Stimulated activated CD4-positive, alpha-beta T cell treated with anti-CD3 and anti-CD28 coated beads, Interleukin-1b, Interleukin-23, amount 100 ng/mL, for 24 hours (primary cell): ENCODE data around the gene CTDSP1.
A peak's percentile ranks its signal among the peaks of the same experiment; 100 is the strongest.

Experiments used
- DNase-seq, 4 experiments: peaks; one replicate each; pipeline ENCODE4 v3.0.0-alpha.2; 2020; ENCODE audit warnings: low read depth in 4 of 4, low spot score in 1 of 4

The CTDSP1 gene, protein sequence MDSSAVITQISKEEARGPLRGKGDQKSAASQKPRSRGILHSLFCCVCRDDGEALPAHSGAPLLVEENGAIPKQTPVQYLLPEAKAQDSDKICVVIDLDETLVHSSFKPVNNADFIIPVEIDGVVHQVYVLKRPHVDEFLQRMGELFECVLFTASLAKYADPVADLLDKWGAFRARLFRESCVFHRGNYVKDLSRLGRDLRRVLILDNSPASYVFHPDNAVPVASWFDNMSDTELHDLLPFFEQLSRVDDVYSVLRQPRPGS

DNA sequence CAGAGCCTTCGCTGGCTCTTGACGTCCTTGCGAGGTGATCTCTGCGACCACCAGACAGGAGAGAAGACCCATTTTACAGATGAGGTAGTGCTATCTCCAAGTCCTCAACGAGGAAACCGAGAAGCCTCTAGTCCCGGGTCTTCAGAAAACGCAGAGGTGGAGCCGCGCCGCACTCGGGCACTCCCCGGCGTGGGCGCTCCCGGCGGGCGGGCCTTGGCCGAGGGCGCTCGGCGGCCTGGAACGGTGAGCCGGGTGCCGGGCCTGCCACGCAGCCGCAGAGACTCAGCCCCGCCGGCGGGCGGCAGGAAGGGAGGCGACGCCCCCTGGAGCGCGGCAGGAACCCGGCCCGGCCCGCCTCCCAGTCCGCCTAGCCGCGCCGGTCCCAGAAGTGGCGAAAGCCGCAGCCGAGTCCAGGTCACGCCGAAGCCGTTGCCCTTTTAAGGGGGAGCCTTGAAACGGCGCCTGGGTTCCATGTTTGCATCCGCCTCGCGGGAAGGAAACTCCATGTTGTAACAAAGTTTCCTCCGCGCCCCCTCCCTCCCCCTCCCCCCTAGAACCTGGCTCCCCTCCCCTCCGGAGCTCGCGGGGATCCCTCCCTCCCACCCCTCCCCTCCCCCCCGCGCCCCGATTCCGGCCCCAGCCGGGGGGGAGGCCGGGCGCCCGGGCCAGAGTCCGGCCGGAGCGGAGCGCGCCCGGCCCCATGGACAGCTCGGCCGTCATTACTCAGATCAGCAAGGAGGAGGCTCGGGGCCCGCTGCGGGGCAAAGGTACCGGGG is at the start of gene CTDSP1:
TSS of gene CTDSP1 (plus strand) at position 478 of the 776 bp plus-strand sequence. CDS start at position 701, 223 bp downstream.
- DNase-seq, result peak; percentile 65 to 87 (median 85)

DNA sequence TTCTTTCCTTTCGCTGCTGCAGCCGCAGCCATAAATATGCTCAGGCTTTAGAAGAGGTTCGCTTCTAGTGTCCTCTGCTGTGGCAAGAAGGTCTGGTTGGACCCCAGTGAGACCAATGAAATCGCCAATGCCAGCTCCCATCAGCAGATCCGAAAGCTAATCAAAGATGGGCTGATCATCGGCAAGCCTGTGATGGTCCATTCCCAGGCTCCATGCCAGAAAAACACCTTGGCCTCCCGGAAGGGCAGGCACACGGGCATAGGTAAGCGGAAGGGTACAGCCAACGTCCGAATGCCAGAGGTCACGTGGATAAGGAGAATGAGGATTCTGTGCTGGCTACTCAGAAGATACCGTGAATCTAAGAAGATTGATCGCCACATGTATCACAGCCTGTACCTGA is 45.6 kb upstream of the CTDSP1 start:
- DNase-seq, result no peak

DNA sequence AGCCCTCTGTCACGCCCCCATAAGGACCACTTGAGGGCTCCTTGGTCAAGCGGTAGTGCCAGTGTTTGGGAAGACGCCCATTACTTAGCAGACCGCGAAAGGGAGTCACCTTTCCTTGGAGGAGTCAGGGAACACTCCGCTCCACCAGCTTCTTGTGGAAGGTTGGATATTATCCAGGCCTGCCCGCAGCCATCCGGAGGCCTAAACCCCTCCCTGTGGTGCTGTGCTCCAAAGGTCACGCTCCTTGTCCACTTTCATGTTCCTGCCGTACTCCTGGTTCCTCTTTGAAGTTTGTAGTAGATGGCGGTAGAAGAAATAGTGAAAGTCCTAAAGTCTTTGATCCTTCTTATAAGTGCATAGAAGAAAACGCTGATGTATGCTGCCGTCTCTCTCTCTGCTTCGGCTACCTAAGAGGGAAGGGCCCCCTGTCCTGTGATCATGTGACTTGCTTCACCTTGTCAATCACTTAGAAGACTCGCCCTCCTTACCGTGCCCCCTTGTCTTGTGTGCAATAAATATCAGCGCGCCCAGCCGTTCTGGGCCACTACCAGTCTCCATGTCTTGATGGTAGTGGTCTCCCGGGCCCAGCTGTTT is 44.7 kb upstream of the CTDSP1 start:
- no peak for DNase-seq

DNA sequence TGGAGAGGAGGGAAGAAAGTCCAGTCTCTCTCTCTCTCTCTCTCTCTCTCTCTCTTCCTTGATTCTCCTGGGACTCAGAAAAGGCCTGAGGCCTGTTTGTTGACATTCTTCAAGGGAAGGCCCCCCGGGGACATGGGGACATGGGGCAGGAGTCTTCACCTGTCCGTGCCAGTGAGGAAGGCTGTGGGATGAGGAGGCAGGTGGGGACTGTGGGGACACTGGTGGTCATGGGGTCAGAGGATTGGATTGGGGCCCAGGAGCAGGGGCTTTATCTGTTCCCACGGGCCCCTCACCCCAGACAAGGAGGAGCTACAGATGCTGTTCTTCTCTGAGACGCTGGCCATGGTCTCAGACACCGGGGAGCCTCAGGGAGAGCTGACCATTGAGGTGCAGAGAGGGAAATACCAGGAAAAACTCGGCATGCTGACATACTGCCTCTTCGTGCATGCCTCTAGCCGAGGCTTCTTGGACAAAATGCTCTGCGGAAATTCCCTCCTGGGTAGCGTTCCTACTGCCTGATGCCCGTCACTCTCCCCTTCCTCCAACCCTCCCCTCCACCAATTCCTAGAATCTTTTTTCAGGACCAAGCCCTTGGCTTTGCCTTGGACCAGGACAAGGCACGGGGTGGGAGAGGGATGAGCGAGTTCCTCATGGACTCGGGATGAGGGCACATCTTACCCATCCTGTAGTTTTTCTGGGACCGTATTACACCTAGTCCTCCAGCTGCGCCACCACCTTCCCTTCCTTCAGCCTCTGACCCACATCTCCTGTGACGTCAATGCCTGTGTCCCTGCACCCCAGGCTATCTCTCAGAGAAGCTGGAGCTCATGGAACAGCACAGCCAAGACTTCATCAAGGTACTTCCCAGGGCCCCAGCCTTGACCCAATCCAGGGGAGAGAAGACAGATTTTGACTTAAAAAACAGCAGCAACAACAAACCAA is 42.2 kb upstream of the CTDSP1 start:
- no peak for DNase-seq

DNA sequence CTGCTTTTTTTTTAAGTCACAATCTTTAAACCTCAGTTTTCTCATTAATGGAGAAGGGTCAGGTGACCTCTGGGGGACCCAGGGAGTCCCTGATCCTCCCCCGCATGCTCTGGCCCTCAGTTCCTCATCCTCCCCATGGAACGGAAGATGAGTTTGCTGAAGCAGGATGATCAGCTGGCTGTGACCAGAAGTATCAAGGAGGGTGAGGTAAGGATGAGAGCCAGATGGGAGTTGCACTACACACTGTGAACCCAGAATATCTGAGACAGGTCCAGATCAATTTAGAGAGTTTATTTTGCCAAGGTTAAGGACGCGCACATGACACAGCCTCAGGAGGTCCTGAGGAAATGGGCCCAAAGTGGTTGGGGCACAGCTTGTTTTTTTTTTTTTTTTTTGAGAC is 39.2 kb upstream of the CTDSP1 start:
- DNase-seq, result no peak

DNA sequence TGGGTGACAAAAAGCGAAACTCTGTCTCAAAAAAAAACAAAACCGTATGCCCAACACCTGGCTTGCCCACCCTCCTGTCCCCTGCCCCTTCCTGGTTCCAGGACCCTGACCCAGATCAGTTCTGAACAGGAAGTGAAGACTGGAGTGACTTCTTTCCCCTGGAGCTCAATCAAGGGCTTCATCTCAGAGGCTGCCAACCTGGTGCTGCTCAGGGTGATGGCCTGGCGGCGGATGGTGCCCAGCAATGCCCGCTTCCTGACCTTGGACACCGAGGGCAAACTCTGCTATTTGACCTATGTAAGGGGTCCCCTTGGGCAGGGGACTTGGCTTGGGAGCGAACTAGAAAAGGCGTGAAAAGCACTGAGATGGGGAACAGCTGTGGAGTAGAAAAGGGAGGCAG is 37.1 kb upstream of the CTDSP1 start:
- DNase-seq, result no peak

DNA sequence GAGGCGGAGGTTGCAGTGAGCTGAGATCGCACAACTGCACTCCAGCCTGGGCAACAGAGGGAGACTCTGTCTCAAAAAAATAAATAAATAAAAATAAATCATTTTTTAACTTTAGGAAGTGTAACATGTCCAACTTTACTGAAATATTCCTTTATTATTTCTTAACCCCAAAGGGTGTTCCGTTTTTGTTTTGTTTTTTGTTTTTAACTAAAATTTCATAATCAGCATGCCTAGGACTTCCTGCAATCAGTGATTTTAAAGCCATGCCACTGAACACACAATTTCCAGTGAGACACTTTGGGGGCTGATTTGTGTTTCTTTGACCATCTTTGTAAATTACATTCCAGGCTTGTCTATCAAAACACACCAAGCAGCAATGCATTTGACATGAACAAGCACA is 35.9 kb upstream of the CTDSP1 start:
- no peak for DNase-seq

DNA sequence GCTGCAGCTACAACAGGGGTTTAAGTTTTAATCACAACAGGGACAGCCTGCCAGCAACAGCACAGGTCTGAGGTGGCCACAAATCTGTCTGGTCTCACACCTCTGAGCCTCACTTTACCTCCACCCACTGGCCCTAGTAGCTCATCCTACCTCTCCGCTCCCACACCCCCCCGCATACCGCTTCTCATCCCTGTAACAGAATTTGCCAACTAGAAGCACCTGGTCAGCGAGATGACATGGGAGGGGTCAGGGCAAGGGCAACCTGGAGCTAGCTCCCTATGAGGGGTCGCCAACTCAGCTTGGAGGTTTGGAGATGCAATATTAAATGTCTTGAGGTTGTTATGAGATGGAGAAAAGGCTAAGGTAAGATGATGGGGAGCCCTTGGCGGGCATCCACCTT is 35.5 kb upstream of the CTDSP1 start:
- DNase-seq, result no peak

DNA sequence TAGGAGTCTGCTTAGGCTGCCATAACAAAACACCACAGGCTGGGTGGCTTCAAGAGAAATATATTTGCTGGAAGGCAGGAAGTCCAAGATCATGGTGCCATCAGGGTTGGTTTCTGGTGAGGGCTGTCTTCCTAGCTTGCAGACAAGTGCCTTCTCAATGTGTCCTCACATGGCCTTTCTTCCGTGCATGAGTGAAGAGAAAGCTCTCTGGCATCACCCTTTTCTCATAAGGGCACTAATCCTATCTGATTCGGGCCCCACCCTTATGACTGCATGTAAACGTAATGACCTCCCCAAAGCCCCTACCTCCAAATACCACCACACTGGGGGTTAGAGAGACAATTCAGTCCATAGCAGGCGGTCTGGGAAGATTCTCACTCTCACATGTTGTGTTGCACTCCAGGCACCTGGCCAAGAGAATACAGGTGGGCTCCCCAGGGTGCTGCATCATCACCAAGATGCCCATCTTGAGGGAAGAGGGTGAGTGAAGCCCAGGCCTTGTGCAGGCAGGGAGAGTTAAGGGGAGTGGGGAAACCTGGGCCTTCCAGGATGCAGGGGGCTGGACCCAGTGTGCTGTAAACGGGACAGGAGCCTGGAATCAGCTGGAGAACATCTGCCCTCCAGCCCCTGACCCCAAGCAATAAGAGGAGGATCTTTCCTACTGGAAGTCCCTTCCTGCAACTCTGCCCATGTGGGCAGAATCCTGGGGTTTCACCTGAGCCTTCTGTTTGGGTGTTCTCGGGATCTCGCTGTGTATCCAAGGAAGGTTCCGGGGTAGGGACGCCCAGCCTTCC is 32.9 kb upstream of the CTDSP1 start:
- DNase-seq, result no peak

DNA sequence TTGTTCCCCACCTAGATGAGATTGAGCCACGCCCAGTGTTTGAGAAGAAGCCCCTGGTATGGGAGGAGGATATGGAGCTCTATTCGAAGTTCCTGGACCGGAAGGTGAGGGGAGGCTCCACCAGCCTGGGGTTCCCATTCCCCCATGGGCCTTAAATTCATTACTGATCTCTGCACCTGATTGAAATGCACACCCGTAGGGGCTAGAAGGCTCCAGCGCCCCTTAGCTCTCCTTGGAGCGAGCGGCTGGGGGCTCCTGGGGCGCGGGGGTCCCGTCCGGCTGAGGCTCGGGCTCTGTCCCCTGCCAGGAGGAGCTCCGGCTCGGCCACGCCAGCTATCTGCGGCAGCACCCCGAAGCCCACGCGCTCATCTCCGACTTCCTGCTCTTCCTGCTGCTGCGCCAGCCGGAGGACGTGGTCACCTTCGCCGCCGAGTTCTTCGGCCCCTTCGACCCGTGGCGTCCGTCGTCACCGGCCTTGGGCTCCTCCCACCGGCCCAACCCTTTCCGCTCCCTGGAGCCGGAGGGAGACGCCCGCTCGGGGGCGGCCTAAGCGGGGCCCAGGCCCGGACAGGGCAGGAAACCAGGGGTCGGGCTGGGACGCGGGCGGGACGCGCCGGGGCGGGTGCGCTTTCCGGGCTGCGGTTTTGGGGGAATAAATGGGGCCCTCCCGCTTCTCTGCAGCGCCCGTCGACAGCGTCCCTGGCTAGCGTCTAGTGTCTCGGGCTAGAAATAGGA is 32.1 kb upstream of the CTDSP1 start:
- peak; percentile 25 to 66 (median 32) for DNase-seq

DNA sequence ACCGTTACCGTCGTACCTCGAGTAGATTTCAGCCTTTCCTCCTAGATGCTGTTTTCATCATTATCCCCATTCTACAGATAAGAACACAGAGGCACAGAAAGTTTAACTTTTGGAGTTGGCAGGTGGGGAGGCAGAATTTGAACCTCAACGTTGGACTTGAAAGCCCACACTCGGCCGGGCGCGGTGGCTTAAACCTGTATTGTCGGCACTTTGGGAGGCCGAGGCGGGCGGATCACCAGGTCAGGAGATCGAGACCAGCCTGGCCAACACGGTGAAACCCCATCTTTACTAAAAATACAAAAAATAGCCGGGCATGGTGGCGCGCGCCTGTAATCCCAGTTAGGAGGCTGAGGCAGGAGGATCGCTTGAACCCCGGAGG is 31.5 kb upstream of the CTDSP1 start:
- no peak for DNase-seq

DNA sequence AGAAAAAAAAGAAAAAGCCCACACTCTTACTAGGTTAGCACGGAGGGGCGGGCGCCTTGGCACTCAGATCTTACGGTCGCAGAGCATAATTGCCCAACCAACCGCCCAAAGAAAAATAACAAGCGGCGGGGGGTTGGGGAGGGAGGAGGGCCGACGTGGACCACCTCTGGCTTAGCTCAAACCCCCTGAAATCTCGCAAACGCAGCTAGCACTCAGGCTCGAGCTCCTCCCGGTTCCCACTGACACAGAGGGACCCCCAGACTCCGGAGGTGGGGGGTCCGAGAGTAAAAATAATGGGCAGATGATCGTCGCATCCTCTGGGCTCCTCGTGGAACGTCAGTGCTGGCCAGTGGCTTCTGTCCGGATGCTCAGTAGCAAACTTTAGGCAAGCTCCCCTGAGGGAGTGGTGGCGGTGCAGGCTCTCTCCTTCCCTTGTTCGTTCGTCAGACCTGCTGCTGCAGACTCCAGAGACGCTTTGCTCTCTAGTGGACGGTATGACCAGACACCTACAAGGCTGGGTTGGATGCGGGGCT is 31.0 kb upstream of the CTDSP1 start:
- no peak for DNase-seq

DNA sequence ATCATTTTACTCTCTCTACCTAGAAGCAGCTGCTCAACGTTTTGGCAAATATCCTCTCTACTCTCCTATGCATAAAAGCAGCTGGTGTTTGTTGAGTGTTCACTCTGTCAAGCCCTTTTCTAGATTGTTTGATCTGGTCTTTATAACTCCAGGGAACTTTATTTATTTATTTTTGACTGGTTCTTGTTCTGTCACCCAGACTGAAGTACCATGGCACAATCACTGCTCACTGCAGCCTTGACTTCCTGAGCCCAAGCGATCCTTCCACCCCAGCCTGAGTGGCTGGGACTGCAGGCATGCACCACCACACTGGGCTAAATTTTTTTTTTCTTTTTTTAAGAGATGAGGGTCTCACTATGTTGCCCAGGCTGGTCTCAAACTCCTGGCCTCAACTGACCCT is 30.3 kb upstream of the CTDSP1 start:
- no peak for DNase-seq

DNA sequence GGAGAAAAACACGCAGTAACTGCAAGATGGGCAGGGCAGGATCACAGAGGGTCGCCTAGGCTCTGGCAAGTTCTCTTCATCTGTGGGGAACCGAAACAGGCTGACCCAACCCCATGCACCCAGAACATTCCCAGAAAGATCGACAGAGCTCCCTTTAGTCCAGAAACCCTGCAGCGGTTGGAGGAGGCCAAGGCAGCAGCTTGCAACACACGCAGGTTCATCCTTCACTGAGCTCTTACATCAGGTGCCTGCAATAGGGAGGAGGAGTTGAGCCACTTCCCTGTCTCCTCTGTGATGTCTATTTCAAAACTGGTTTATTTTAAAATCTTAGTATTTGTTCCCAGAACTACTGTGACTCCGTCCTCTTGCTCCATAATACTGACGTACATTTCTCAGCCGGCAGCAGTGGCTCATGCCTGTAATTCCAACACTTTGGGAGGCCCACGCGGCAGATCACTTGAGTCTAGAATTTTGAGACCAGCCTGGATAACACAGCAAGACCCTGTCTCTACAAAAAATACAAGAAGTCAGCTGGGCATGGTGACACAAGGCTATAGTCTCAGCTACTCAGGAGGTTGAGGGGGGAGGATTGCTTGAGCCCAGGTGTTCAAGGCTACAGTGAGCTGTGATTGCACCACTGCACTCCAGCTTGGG is 29.1 kb upstream of the CTDSP1 start:
- no peak for DNase-seq

DNA sequence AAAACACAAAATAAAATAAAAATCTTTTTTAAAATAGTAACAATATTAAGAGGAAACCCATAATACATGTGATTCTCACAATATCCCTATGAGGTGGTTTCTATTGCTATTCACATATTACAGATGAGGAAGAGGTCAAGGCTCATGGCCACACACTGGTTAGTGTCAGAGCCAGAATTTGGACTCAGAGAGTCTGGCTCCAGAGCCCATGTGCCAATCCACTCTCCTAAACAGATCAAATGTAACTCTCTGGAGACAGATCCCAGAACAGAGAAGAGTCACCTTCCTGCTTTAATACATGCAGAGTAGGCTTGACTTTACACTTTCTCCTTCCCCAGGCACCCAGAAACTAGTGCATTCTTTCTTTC is 27.7 kb upstream of the CTDSP1 start:
- no peak for DNase-seq

DNA sequence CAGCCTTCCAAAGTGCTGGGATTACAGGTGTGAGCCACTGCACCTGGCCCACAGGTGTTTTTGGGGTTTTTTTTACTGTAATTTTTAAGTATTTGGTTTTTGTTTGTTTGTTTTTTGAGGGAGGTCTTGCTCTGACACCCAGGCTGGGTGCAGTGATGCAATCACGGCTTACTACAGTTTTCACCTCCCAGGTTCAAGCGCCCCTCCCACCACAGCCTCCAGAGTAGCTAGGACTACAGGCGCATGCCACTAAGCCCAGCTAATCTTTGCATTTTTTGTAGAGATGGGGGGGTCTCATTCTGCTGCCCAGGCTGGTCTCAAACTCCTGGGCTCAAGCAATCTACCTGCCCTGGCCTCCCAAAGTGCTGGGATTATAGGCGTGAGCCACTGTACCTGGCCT is 24.9 kb upstream of the CTDSP1 start:
- no peak for DNase-seq

DNA sequence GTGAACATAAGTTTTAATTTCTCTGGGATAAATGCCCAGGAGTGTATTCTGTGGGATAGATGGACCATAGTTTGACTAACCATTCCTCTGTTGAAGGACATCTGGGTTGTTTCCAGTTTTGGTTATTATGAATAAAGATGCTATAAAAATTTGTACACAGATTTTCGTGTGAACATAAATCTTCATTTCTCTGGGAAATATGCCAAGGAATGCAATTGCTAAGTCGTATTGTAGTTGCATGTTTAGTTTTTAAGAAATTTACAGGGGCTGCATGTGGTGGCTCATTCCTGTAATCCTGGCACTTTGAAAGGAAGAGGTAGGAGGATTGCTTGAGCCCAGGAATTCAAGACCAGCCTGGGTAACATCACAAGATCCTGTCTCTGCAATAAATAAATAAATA is 24.5 kb upstream of the CTDSP1 start:
- DNase-seq, result no peak

DNA sequence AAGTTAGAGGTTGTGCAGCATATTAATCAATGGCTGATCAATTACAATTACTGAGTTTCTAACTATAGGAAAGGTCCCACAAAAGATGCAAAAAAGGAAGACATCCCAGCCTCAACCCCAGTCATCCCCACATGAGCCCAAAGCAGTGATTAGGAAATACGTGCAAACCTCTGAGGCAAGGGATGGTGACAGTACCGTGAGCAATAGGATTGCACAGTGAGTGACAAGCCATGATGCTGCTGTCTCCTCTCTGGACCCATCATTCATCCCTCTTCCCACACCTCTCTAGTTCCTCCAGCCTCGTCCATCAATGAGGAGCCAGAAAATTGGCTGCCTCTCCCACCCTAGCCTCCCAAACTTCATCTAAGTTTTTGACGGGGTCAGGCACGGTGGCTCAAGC is 21.6 kb upstream of the CTDSP1 start:
- no peak for DNase-seq

DNA sequence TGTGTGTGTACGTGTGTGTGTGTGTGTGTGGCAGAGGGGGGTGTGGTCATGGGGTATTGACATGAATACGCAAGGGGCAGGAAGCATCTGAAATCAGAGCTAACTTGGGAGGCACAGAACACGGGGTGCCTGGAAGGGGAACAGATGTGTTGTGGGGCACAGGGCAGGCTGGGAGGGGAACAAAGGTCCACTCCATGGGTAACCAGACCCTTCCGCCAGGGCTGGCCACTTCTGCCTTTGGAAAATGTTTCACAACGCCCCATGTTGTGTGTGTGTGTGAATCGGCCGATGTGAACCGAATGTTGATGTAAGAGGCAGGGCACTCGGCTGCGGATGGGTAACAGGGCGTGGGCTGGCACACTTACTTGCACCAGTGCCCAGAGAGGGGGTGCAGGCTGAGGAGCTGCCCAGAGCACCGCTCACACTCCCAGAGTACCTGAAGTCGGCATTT is 17.7 kb upstream of the CTDSP1 start, which contains the start of gene SLC11A1:
TSS of gene SLC11A1 (plus strand) at position 358 of the 451 bp plus-strand sequence. CDS start 96 bp downstream, outside the sequence.
- DNase-seq, result no peak
